ENCODE measurements around the gene HIVEP3. TPM values are rescaled to one million over a fixed set of nuclear protein-coding genes. Genes with fewer than 3 reads are reported as not detected.

Gene HIVEP3
- total RNA-seq, 1 donor from 2014 or later, result 0.37 TPM

GRCh38 chr1:41663671-41664400 is 254.9 kb downstream of the HIVEP3 start:
- peak overlapping the region; percentile 81 for H3K4me3 Mint-ChIP-seq
- H3K4me1 Mint-ChIP-seq, result peaks cover 28% of the 10 kb centered on the region
- Histone ChIP-seq H3F3A (ENCODE audit: low read depth) (no peaks in the 10 kb centered on the region), H3K9ac (no peak overlapping the region), H3K79me2 (ENCODE audit: low read depth) (no peaks in the 10 kb centered on the region), H4K20me1 (ENCODE audit: low read depth) (peaks cover 12% of the 10 kb centered on the region), H3K4me2 (no peak overlapping the region), H3K4me1 (peaks cover 9% of the 10 kb centered on the region), H3K27ac (no peak overlapping the region), H3K36me3 (no peaks in the 10 kb centered on the region), H3K9me3 (ENCODE audit: low read depth) (no peaks in the 10 kb centered on the region), H2AFZ (replicated peaks) (no peak overlapping the region), H3K27me3 (peaks cover 60% of the 10 kb centered on the region), H3K4me3 (no peak overlapping the region)
- no peak for DNase-seq (ENCODE audit: low spot score)
- H3K27me3 Mint-ChIP-seq (ENCODE audit: insufficient read depth, low read depth), result peaks cover 23% of the 10 kb centered on the region
- H3K27ac Mint-ChIP-seq, result no peak overlapping the region
- TF ChIP-seq EZH2 (IDR thresholded peaks at IDR 0.05) (no peak), CTCF (IDR thresholded peaks at IDR 0.05) (no peak), EZH2phosphoT487 (IDR thresholded peaks at IDR 0.05) (no peak)
- no peaks in the 10 kb centered on the region for H3K9me3 Mint-ChIP-seq
- no peaks in the 10 kb centered on the region for H3K36me3 Mint-ChIP-seq

GRCh38 chr1:41662765-41663437 is 255.8 kb downstream of the HIVEP3 start:
- Mint-ChIP-seq H3K4me3 (peak overlapping the region; percentile 81), H3K4me1 (peaks cover 27% of the 10 kb centered on the region), H3K9me3 (no peaks in the 10 kb centered on the region), H3K27me3 (ENCODE audit: insufficient read depth, low read depth) (peaks cover 27% of the 10 kb centered on the region), H3K27ac (no peak overlapping the region), H3K36me3 (no peaks in the 10 kb centered on the region)
- Histone ChIP-seq H3K9me3 (ENCODE audit: low read depth) (no peaks in the 10 kb centered on the region), H3K4me1 (peaks cover 9% of the 10 kb centered on the region), H3K36me3 (no peaks in the 10 kb centered on the region), H3K4me2 (peak overlapping the region; percentile 94), H3K4me3 (peak overlapping the region; percentile 92), H3K9ac (no peak overlapping the region), H3K27me3 (peaks cover 65% of the 10 kb centered on the region), H3F3A (ENCODE audit: low read depth) (no peaks in the 10 kb centered on the region), H3K27ac (no peak overlapping the region), H2AFZ (replicated peaks) (no peak overlapping the region), H3K79me2 (ENCODE audit: low read depth) (no peaks in the 10 kb centered on the region), H4K20me1 (ENCODE audit: low read depth) (peaks cover 12% of the 10 kb centered on the region)
- DNase-seq (ENCODE audit: low spot score), result no peak
- TF ChIP-seq CTCF (IDR thresholded peaks at IDR 0.05) (no peak), EZH2 (IDR thresholded peaks at IDR 0.05) (no peak), EZH2phosphoT487 (IDR thresholded peaks at IDR 0.05) (no peak)

GRCh38 chr1:41662061-41662764 is 256.5 kb downstream of the HIVEP3 start:
- no peak overlapping the region for H3K27ac Mint-ChIP-seq
- peak; percentile 84 for DNase-seq (ENCODE audit: low spot score)
- Histone ChIP-seq H3K4me3 (peak overlapping the region; percentile 92), H3F3A (ENCODE audit: low read depth) (no peaks in the 10 kb centered on the region), H4K20me1 (ENCODE audit: low read depth) (peaks cover 12% of the 10 kb centered on the region), H3K27me3 (peaks cover 65% of the 10 kb centered on the region), H3K36me3 (no peaks in the 10 kb centered on the region), H3K9me3 (ENCODE audit: low read depth) (no peaks in the 10 kb centered on the region), H3K79me2 (ENCODE audit: low read depth) (no peaks in the 10 kb centered on the region), H3K4me1 (peaks cover 7% of the 10 kb centered on the region), H3K27ac (no peak overlapping the region), H3K4me2 (peak overlapping the region; percentile 94), H3K9ac (no peak overlapping the region), H2AFZ (replicated peaks) (no peak overlapping the region)
- no peaks in the 10 kb centered on the region for H3K36me3 Mint-ChIP-seq
- peaks cover 21% of the 10 kb centered on the region for H3K4me1 Mint-ChIP-seq
- H3K4me3 Mint-ChIP-seq, result peak overlapping the region; percentile 60
- H3K27me3 Mint-ChIP-seq (ENCODE audit: insufficient read depth, low read depth), result peaks cover 31% of the 10 kb centered on the region
- no peaks in the 10 kb centered on the region for H3K9me3 Mint-ChIP-seq
- TF ChIP-seq CTCF (IDR thresholded peaks at IDR 0.05) (no peak), EZH2phosphoT487 (IDR thresholded peaks at IDR 0.05) (no peak), EZH2 (IDR thresholded peaks at IDR 0.05) (no peak)
